Adrenal gland (tissue), 5 donors: ENCODE results near the gene CBX5.

ENCODE experiments used
- CTCF ChIP-seq, 6 experiments: fragments of 450-650 bp in 4 of 6; fragments of 200-600 bp in 2 of 6; sonication (generic) in 1 of 6; IDR thresholded peaks; 1 replicate in 5 of 6; 2 replicates in 1 of 6; pipeline versions ENCODE4 v1.5.1 to v1.8.0; 2016 to 2021; ENCODE audit warnings: antibody characterized with exemption in 6 of 6, mild to moderate bottlenecking in 2 of 6, moderate library complexity in 1 of 6
- POLR2A ChIP-seq, 2 donors: fragments of 450-650 bp; IDR thresholded peaks; one replicate each; pipeline ENCODE4 v1.6.1; 2017; ENCODE audit warnings: antibody characterized with exemption in 2 of 2, mild to moderate bottlenecking in 2 of 2, moderate library complexity in 1 of 2
- donor health status: DM: no; HTN: no; CAD: no.

- no peak for TF ChIP-seq CTCF (IDR thresholded peaks at IDR 0.05)
- no peak for TF ChIP-seq POLR2A (IDR thresholded peaks at IDR 0.05)
These were observed 7.6 kb upstream of the CBX5 start for GRCh38 chr12:54287261-54288157.
